ENCODE measurements around the gene CUX1.

The CUX1 gene

DNA sequence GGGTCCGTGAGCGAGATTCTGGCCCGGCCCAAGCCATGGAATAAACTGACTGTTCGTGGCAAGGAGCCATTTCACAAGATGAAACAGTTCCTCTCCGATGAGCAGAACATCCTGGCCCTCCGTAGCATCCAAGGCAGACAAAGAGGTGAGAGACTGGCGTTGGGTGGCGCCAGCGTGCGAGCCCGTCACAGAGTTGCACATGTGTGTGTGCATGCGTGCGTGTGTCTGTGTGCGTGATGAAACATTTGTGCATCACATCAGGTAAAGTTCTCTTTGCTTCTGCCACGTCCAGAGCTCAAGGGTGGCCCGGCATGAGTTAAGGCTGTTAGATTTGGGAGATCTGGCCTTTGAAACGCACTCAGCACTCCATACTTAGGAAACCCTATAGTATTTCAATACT, 379.7 kb downstream of the CUX1 start:
- no peak for TF ChIP-seq NFIC (IDR thresholded peaks at IDR 0.05)
- TF ChIP-seq RAD21 (IDR thresholded peaks at IDR 0.05; ENCODE audit: low read depth): no peak
- no peak for TF ChIP-seq FOXM1 (IDR thresholded peaks at IDR 0.05; ENCODE audit: borderline replicate concordance, low read depth)
- no peak for TF ChIP-seq ZBTB7A (IDR thresholded peaks at IDR 0.05; ENCODE audit: low read depth)
- no peak for TF ChIP-seq CREB1 (IDR thresholded peaks at IDR 0.05; ENCODE audit: low read depth)
- TF ChIP-seq CEBPB (IDR thresholded peaks at IDR 0.05): no peak
- TF ChIP-seq, protein P1, sequence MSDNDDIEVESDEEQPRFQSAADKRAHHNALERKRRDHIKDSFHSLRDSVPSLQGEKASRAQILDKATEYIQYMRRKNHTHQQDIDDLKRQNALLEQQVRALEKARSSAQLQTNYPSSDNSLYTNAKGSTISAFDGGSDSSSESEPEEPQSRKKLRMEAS (IDR thresholded peaks at IDR 0.05): no peak
- TF ChIP-seq EGR1 (IDR thresholded peaks at IDR 0.05): no peak
- no peak for TF ChIP-seq TCF12 (IDR thresholded peaks at IDR 0.05; ENCODE audit: low read depth)
- no peak for TF ChIP-seq EP300 (IDR thresholded peaks at IDR 0.05; ENCODE audit: borderline replicate concordance)
- no peak for TF ChIP-seq YY1 (IDR thresholded peaks at IDR 0.05; ENCODE audit: low read depth)
- no peak for TF ChIP-seq TAF1 (IDR thresholded peaks at IDR 0.05; ENCODE audit: low read depth)
- TF ChIP-seq, protein P2, sequence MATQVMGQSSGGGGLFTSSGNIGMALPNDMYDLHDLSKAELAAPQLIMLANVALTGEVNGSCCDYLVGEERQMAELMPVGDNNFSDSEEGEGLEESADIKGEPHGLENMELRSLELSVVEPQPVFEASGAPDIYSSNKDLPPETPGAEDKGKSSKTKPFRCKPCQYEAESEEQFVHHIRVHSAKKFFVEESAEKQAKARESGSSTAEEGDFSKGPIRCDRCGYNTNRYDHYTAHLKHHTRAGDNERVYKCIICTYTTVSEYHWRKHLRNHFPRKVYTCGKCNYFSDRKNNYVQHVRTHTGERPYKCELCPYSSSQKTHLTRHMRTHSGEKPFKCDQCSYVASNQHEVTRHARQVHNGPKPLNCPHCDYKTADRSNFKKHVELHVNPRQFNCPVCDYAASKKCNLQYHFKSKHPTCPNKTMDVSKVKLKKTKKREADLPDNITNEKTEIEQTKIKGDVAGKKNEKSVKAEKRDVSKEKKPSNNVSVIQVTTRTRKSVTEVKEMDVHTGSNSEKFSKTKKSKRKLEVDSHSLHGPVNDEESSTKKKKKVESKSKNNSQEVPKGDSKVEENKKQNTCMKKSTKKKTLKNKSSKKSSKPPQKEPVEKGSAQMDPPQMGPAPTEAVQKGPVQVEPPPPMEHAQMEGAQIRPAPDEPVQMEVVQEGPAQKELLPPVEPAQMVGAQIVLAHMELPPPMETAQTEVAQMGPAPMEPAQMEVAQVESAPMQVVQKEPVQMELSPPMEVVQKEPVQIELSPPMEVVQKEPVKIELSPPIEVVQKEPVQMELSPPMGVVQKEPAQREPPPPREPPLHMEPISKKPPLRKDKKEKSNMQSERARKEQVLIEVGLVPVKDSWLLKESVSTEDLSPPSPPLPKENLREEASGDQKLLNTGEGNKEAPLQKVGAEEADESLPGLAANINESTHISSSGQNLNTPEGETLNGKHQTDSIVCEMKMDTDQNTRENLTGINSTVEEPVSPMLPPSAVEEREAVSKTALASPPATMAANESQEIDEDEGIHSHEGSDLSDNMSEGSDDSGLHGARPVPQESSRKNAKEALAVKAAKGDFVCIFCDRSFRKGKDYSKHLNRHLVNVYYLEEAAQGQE (IDR thresholded peaks at IDR 0.05; ENCODE audit: low read depth): no peak
- TF ChIP-seq, protein P3, sequence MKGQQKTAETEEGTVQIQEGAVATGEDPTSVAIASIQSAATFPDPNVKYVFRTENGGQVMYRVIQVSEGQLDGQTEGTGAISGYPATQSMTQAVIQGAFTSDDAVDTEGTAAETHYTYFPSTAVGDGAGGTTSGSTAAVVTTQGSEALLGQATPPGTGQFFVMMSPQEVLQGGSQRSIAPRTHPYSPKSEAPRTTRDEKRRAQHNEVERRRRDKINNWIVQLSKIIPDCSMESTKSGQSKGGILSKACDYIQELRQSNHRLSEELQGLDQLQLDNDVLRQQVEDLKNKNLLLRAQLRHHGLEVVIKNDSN (IDR thresholded peaks at IDR 0.05): no peak
- no peak for TF ChIP-seq TEAD4 (IDR thresholded peaks at IDR 0.05)

DNA sequence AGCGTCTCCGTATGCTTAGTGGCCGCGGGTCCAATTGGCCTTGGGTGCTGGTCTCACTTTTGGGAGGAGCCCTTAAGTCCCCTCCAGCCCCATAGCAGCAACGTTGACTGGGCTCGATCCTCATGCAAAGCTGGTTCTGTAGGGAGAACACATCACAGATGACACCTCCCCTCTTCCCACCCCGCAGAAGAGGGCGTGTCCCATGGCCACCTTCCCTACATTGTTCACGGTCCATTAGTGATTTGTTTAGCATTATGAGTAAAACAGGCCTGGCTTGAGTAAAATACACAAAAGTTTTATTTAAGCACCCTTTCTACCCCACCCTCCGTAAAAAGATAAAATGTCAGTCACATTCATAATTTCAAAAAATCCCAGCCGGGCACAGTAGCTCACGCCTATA, 380.2 kb downstream of the CUX1 start:
- no peak for TF ChIP-seq ZBTB7A (IDR thresholded peaks at IDR 0.05; ENCODE audit: low read depth)
- TF ChIP-seq, protein P1 (IDR thresholded peaks at IDR 0.05): no peak

DNA sequence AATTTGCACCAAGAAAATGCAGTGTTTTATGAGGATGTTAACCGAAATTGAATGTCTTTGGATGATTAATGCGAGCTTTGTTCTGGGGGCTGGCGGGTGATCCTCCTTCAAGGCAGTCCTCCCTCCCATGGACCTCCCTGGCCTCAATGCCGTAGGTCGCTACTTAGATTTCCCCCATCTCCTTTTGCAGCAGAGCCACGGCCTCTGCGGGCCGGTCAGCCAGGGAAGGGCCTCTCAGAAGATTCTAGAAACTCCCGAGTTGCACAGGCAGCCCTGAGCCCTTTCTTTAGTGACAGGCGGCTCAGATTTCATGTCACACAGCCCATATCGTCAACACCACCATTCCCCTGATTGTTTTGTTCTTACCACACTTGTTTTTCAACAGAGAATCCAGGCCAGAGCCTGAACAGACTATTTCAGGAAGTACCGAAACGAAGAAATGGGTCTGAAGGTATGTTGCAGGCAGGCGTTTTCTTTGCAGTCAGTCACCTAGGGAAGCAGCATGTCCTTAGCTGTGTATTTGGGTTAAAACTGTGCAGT, 381.1 kb downstream of the CUX1 start:
- TF ChIP-seq, protein P1 (IDR thresholded peaks at IDR 0.05): no peak
- TF ChIP-seq EP300 (IDR thresholded peaks at IDR 0.05; ENCODE audit: borderline replicate concordance): no peak

DNA sequence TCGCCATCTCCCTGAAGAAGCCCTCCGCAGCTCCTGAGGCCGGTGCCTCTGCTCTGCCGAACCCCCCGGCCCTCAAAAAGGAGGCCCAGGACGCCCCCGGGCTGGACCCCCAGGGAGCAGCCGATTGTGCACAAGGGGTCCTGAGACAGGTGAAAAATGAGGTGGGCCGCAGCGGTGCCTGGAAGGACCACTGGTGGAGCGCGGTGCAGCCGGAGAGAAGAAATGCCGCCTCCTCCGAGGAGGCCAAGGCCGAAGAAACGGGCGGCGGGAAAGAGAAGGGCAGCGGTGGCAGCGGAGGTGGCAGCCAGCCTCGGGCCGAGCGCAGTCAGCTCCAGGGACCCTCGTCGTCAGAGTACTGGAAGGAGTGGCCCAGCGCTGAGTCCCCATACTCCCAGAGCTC, 384.1 kb downstream of the CUX1 start:
- no peak for TF ChIP-seq ZBTB7A (IDR thresholded peaks at IDR 0.05; ENCODE audit: low read depth)

DNA sequence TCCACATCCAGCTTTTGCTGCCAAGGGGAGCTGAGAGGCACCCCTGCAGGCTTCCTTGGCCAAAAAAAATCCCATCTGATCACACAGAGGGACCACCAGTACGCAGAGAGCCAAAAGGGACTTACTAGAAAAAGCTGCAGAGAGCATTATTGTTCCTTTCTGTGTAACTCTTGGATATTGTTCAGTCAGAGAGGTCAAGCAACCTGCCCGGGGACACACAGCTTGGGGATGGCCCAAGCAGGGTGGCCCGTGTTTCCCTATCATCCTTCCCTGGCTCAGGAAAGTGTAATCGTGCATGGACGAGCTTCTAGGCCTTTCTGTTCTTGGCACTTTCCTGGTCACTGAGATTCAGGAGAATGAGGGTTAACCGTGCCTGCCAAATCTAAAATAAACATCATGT, 385.1 kb downstream of the CUX1 start:
- TF ChIP-seq ZBTB7A (IDR thresholded peaks at IDR 0.05; ENCODE audit: low read depth) (no peak), EGR1 (IDR thresholded peaks at IDR 0.05) (no peak), NFIC (IDR thresholded peaks at IDR 0.05) (no peak), FOXM1 (IDR thresholded peaks at IDR 0.05; ENCODE audit: borderline replicate concordance, low read depth) (no peak), TCF12 (IDR thresholded peaks at IDR 0.05; ENCODE audit: low read depth) (no peak), CREB1 (IDR thresholded peaks at IDR 0.05; ENCODE audit: low read depth) (no peak), RAD21 (IDR thresholded peaks at IDR 0.05; ENCODE audit: low read depth) (no peak), YY1 (IDR thresholded peaks at IDR 0.05; ENCODE audit: low read depth) (no peak), EP300 (IDR thresholded peaks at IDR 0.05; ENCODE audit: borderline replicate concordance) (no peak), TAF1 (IDR thresholded peaks at IDR 0.05; ENCODE audit: low read depth) (no peak), TEAD4 (IDR thresholded peaks at IDR 0.05) (no peak), CEBPB (IDR thresholded peaks at IDR 0.05) (no peak)
- TF ChIP-seq, protein P1 (IDR thresholded peaks at IDR 0.05): no peak
- TF ChIP-seq, protein P2 (IDR thresholded peaks at IDR 0.05; ENCODE audit: low read depth): no peak
- TF ChIP-seq, protein P3 (IDR thresholded peaks at IDR 0.05): no peak

DNA sequence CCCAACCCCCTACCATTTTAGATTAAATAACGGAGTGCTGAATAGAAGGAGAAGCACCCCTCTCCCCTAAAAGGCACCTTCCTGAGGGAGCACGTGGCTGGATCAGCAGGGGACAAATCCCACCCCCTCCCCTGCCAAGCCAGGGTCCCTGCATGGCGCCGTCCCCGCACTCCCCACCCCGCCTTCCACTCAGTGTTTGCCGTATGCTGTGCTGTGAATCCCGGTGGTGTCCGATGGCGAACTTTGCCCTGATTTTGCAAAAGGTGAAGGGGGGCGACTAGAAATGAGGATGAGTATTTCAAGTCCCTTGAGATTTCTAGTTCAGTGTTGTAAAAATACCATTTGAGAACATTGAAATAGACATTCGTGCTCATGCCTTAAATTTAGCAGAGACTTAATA, 385.8 kb downstream of the CUX1 start:
- no peak for TF ChIP-seq TCF12 (IDR thresholded peaks at IDR 0.05; ENCODE audit: low read depth)
- no peak for TF ChIP-seq CEBPB (IDR thresholded peaks at IDR 0.05)
- TF ChIP-seq, protein P1 (IDR thresholded peaks at IDR 0.05): no peak
- no peak for TF ChIP-seq NFIC (IDR thresholded peaks at IDR 0.05)
- TF ChIP-seq TEAD4 (IDR thresholded peaks at IDR 0.05): no peak
- TF ChIP-seq EGR1 (IDR thresholded peaks at IDR 0.05): no peak
- no peak for TF ChIP-seq EP300 (IDR thresholded peaks at IDR 0.05; ENCODE audit: borderline replicate concordance)
- TF ChIP-seq FOXM1 (IDR thresholded peaks at IDR 0.05; ENCODE audit: borderline replicate concordance, low read depth): no peak
